Tibial nerve (tissue), 4 donors: ENCODE data around the gene MARCOL.

Experiments
- CTCF ChIP-seq, 5 experiments: fragments of 200-600 bp in 3 of 5; fragments of 450-650 bp in 2 of 5; sonication (generic) in 3 of 5; IDR thresholded peaks; one replicate each; pipeline ENCODE4 v1.5.1; 2016 to 2019; ENCODE audit warnings: antibody characterized with exemption in 5 of 5, mild to moderate bottlenecking in 3 of 5, moderate library complexity in 2 of 5
- EP300 ChIP-seq, 2 donors: sonication (generic); formaldehyde crosslinking; IDR thresholded peaks; one replicate each; pipeline ENCODE4 v1.6.1; 2017; ENCODE audit warnings: antibody characterized with exemption in 2 of 2, mild to moderate bottlenecking in 1 of 2
- POLR2A ChIP-seq, 2 donors: fragments of 450-650 bp; IDR thresholded peaks; one replicate each; pipeline ENCODE4 v1.6.1; 2017; ENCODE audit warnings: antibody characterized with exemption in 2 of 2, mild to moderate bottlenecking in 2 of 2, moderate library complexity in 2 of 2

GRCh38 chr5:148290271-148291195 lies 52.2 kb downstream of the MARCOL start:
- no peak for TF ChIP-seq EP300 (IDR thresholded peaks at IDR 0.05)
- TF ChIP-seq CTCF (IDR thresholded peaks at IDR 0.05), result no peak
- no peak for TF ChIP-seq POLR2A (IDR thresholded peaks at IDR 0.05)
